H1 (cell line): Measurements from ENCODE around the gene C3orf52. TPM values are rescaled to one million over a fixed set of nuclear protein-coding genes. Genes with fewer than 3 reads are reported as not detected.

Source experiments
- KDM5A ChIP-seq: fragments of 200-600 bp; IDR thresholded peaks from 2 replicates; pipeline ENCODE4 v1.7.1; 2012; ENCODE audit warnings: mild to moderate bottlenecking, low read length, inconsistent platforms, mixed read lengths
- SAP30 ChIP-seq: fragments of 300-600 bp; sonication (generic); IDR thresholded peaks from 2 replicates; pipeline ENCODE4 v1.7.1; 2012; ENCODE audit warnings: low read length, moderate library complexity, mild to moderate bottlenecking, inconsistent platforms; ENCODE audit not compliant: insufficient read depth, insufficient replicate concordance
- TEAD4 ChIP-seq: IDR thresholded peaks from 2 replicates; pipeline ENCODE4 v1.6.1; 2012; ENCODE audit warnings: low read depth, low read length, inconsistent platforms, mixed read lengths
- YY1 ChIP-seq: IDR thresholded peaks from 2 replicates; pipeline ENCODE4 v1.6.1; 2011; ENCODE audit warnings: low read depth, mild to moderate bottlenecking, low read length
- polyA plus RNA-seq, 7 experiments: library from polyadenylated mRNA; depleted of rRNA in 3 of 7; stranded (reverse) in 5 of 7; unstranded in 2 of 7; fragments of >200 nt in 5 of 7; fragments of 200-250 nt in 2 of 7; gene quantifications; 1 replicate in 5 of 7; 2 replicates in 1 of 7; 4 replicates in 1 of 7; pipeline versions ENCODE4 v1.2.1 to v1.2.3, GENCODE V29; 2011 to 2013; ENCODE audit warnings: missing spikeins in 2 of 7, mixed read lengths in 2 of 7
- total RNA-seq: library from RNA; stranded (reverse); fragmentation: NEBNext Ultra II Directional; extraction: Animal tissue kit (Norgen Biotek cat#: 25700); gene quantifications from 2 replicates; pipeline ENCODE4 v1.2.1, GENCODE V29; 2021

The C3orf52 gene
- total and polyA plus RNA-seq, 2 of the 8 experiments (the other 6 are each of a cell fraction or from before 2014, with no cell fraction given) = 9.7 to 13.1 TPM

GRCh38 chr3:112130638-112130993 lies 44.4 kb downstream of the C3orf52 start (continued):
- TF ChIP-seq SAP30 (no peak), KDM5A (no peak), YY1 (no peak), TEAD4 (no peak)
- TF ChIP-seq, all 59 proteins: peak for 0
